ENCODE measurements around the gene ARRDC2.

GRCh38 chr19:17988161-17988560 is 19.8 kb upstream of the ARRDC2 start:
- no peak for TF ChIP-seq CTCF (IDR thresholded peaks at IDR 0.05; ENCODE audit: insufficient read depth, low read length)
- TF ChIP-seq SPI1 (IDR thresholded peaks at IDR 0.05; ENCODE audit: borderline replicate concordance, low read depth): no peak

Data from HL-60 (cell line).